Thyroid gland (tissue), 4 donors: ENCODE measurements around the gene USP24.

Experiments used
- CTCF ChIP-seq, 6 experiments: fragments of 200-600 bp in 3 of 6; fragments of 450-650 bp in 3 of 6; sonication (generic) in 3 of 6; IDR thresholded peaks; one replicate each; pipeline ENCODE4 v1.5.1; 2016 to 2019; ENCODE audit warnings: antibody characterized with exemption in 6 of 6, mild to moderate bottlenecking in 2 of 6, inconsistent platforms in 1 of 6, moderate library complexity in 1 of 6
- POLR2A ChIP-seq, 2 donors: fragments of 450-650 bp; IDR thresholded peaks; one replicate each; pipeline ENCODE4 v1.6.1; 2017; ENCODE audit warnings: antibody characterized with exemption in 2 of 2, mild to moderate bottlenecking in 2 of 2, moderate library complexity in 1 of 2

- TF ChIP-seq CTCF (IDR thresholded peaks at IDR 0.05) (no peak), POLR2A (IDR thresholded peaks at IDR 0.05) (no peak)
These were observed 20.3 kb downstream of the USP24 start for GRCh38 chr1:55194851-55195250.
